Neural progenitor cell (in vitro differentiated cells): ENCODE results near the gene PCDH1. TPM values are rescaled to one million over a fixed set of nuclear protein-coding genes. Genes with fewer than 3 reads are reported as not detected.
A peak's percentile ranks its signal among the peaks of the same experiment; 100 is the strongest.

Source experiments
- DNase-seq: peaks from one replicate; pipeline ENCODE4 v3.0.0-alpha.2; 2016; ENCODE audit warnings: low spot score
- H2AFZ ChIP-seq: fragments of 200-600 bp; sonication (generic); replicated peaks from 2 replicates; pipeline ENCODE4 v1.6.1; 2016; ENCODE audit warnings: antibody characterized with exemption
- H3F3A ChIP-seq: fragments of 200-600 bp; sonication (generic); 2 replicates; pipeline ENCODE4 v1.6.1; 2016; ENCODE audit warnings: antibody characterized with exemption, low read depth
- H3K27ac ChIP-seq: fragments of 200-600 bp; sonication (generic); 2 replicates; pipeline ENCODE4 v1.5.1; 2016; ENCODE audit warnings: mild to moderate bottlenecking
- H3K27me3 ChIP-seq: fragments of 200-600 bp; sonication (generic); 2 replicates; pipeline ENCODE4 v1.6.1; 2016; ENCODE audit warnings: mild to moderate bottlenecking, moderate library complexity
- H3K36me3 ChIP-seq: fragments of 200-600 bp; sonication (generic); 2 replicates; pipeline ENCODE4 v1.5.1; 2016
- H3K4me1 ChIP-seq: fragments of 200-600 bp; sonication (generic); 2 replicates; pipeline ENCODE4 v1.6.1; 2016; ENCODE audit warnings: mixed run types
- H3K4me2 ChIP-seq: fragments of 200-600 bp; sonication (generic); 2 replicates; pipeline ENCODE4 v1.6.1; 2016
- H3K4me3 ChIP-seq: fragments of 200-600 bp; sonication (generic); 2 replicates; pipeline ENCODE4 v1.5.1; 2016
- H3K79me2 ChIP-seq: fragments of 200-600 bp; sonication (generic); 2 replicates; pipeline ENCODE4 v1.6.1; 2016; ENCODE audit warnings: low read depth
- H3K9ac ChIP-seq: fragments of 200-600 bp; sonication (generic); 2 replicates; pipeline ENCODE4 v1.6.1; 2016
- H3K9me3 ChIP-seq: fragments of 200-600 bp; sonication (generic); 2 replicates; pipeline ENCODE4 v1.5.1; 2016; ENCODE audit warnings: low read depth
- H4K20me1 ChIP-seq: fragments of 200-600 bp; sonication (generic); 2 replicates; pipeline ENCODE4 v1.6.1; 2016; ENCODE audit warnings: low read depth
- H3K27ac Mint-ChIP-seq: 3 replicates; pipeline ENCODE4 v1.8.0; 2021; ENCODE audit warnings: mixed read lengths
- H3K27me3 Mint-ChIP-seq: 2 replicates; pipeline ENCODE4 v1.8.0; 2022; ENCODE audit warnings: low read depth, mild to moderate bottlenecking, inconsistent platforms, moderate library complexity, mixed read lengths; ENCODE audit not compliant: insufficient read depth
- H3K36me3 Mint-ChIP-seq: 3 replicates; pipeline ENCODE4 v1.8.0; 2021; ENCODE audit warnings: mixed read lengths
- H3K4me1 Mint-ChIP-seq: 3 replicates; pipeline ENCODE4 v1.8.0; 2021; ENCODE audit warnings: mixed read lengths
- H3K4me3 Mint-ChIP-seq: 3 replicates; pipeline ENCODE4 v1.8.0; 2021; ENCODE audit warnings: mild to moderate bottlenecking, moderate library complexity, mixed read lengths
- H3K9me3 Mint-ChIP-seq: 3 replicates; pipeline ENCODE4 v1.8.0; 2020; ENCODE audit warnings: mixed read lengths
- EZH2 ChIP-seq: fragments of 200-600 bp; sonication (generic); IDR thresholded peaks from 2 replicates; pipeline ENCODE4 v1.6.1; 2017; ENCODE audit warnings: antibody characterized with exemption, mild to moderate bottlenecking, moderate library complexity
- EZH2phosphoT487 ChIP-seq: fragments of 200-600 bp; sonication (generic); IDR thresholded peaks from 2 replicates; pipeline ENCODE4 v1.6.1; 2017; ENCODE audit warnings: antibody characterized with exemption
- total RNA-seq: library from RNA; depleted of rRNA; stranded (reverse); fragments of >200 nt; gene quantifications from 2 replicates; pipeline ENCODE4 v1.2.3, GENCODE V29; 2015; ENCODE audit warnings: low replicate concordance
- TF ChIP-seq, protein P1 (sequence below): fragments of 200-600 bp; sonication (generic); IDR thresholded peaks from 2 replicates; pipeline ENCODE4 v1.5.1; 2017; ENCODE audit warnings: antibody characterized with exemption, mild to moderate bottlenecking

The PCDH1 gene
- total RNA-seq, 1 donor from 2014 or later: 24.8 TPM

DNA sequence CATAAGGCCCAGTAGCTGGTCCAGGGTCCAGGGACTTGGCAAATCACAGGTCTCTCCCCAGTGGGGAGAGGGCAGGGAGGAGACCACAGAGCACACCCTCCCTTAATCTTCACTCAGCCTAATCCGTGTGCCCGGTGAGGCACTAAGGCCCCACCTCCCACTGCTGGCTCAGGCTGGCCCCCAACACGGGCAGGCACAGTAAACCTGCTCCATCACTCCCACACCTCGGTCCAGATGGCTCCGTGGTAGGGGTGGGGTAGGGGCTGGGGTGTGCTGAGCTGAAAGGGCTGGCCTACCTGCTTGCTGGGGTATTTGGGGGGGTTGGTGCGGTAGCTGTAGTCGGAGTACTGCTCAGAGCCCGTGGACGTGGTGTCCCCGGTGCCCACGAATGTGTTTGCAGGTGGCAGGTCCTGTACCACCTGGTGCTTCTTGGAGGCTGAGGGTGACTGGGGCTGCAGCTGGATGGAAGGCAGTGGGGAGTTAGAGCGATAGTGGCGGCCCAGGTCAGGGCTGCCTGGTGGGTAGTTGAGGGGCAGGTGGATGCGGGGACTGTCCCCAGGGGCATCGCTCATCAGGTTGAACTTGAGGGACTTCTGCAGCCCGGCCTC is 15.2 kb downstream of the PCDH1 start:
- Histone ChIP-seq H3K36me3 (no peaks in the 10 kb centered on the region), H3K4me1 (peaks cover 13% of the 10 kb centered on the region), H3K27me3 (no peaks in the 10 kb centered on the region), H3K9me3 (no peaks in the 10 kb centered on the region), H3K79me2 (peaks cover 10% of the 10 kb centered on the region), H3K4me3 (no peak overlapping the region), H2AFZ (no peak overlapping the region), H3K9ac (no peak overlapping the region), H3K27ac (no peak overlapping the region), H3F3A (peaks cover 14% of the 10 kb centered on the region), H3K4me2 (no peak overlapping the region), H4K20me1 (peaks cover 3% of the 10 kb centered on the region)
- H3K4me3 Mint-ChIP-seq: no peak overlapping the region
- H3K9me3 Mint-ChIP-seq: no peaks in the 10 kb centered on the region
- peaks cover 9% of the 10 kb centered on the region for H3K36me3 Mint-ChIP-seq
- no peak for DNase-seq
- TF ChIP-seq EZH2: no peak
- TF ChIP-seq, protein P1, sequence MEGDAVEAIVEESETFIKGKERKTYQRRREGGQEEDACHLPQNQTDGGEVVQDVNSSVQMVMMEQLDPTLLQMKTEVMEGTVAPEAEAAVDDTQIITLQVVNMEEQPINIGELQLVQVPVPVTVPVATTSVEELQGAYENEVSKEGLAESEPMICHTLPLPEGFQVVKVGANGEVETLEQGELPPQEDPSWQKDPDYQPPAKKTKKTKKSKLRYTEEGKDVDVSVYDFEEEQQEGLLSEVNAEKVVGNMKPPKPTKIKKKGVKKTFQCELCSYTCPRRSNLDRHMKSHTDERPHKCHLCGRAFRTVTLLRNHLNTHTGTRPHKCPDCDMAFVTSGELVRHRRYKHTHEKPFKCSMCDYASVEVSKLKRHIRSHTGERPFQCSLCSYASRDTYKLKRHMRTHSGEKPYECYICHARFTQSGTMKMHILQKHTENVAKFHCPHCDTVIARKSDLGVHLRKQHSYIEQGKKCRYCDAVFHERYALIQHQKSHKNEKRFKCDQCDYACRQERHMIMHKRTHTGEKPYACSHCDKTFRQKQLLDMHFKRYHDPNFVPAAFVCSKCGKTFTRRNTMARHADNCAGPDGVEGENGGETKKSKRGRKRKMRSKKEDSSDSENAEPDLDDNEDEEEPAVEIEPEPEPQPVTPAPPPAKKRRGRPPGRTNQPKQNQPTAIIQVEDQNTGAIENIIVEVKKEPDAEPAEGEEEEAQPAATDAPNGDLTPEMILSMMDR: no peak
- no peak for TF ChIP-seq EZH2phosphoT487
- no peak overlapping the region for H3K27ac Mint-ChIP-seq
- peaks cover 4% of the 10 kb centered on the region for H3K27me3 Mint-ChIP-seq
- H3K4me1 Mint-ChIP-seq: peaks cover 3% of the 10 kb centered on the region

GRCh38 chr5:141861194-141861593 is 17.0 kb downstream of the PCDH1 start:
- Mint-ChIP-seq H3K27ac (no peak overlapping the region), H3K36me3 (peaks cover 13% of the 10 kb centered on the region)

GRCh38 chr5:141858079-141858765 is 20.0 kb downstream of the PCDH1 start:
- Histone ChIP-seq H3K27me3 (no peaks in the 10 kb centered on the region), H3F3A (peaks cover 26% of the 10 kb centered on the region), H3K4me1 (peaks cover 23% of the 10 kb centered on the region), H3K4me2 (peak overlapping the region; percentile 51), H2AFZ (no peak overlapping the region), H3K9ac (no peak overlapping the region), H3K4me3 (no peak overlapping the region), H3K36me3 (no peaks in the 10 kb centered on the region), H4K20me1 (no peaks in the 10 kb centered on the region), H3K79me2 (no peaks in the 10 kb centered on the region), H3K9me3 (no peaks in the 10 kb centered on the region), H3K27ac (peak overlapping the region; percentile 74)
- H3K36me3 Mint-ChIP-seq: peaks cover 12% of the 10 kb centered on the region
- DNase-seq: peak; percentile 59
- no peak overlapping the region for H3K4me3 Mint-ChIP-seq
- TF ChIP-seq EZH2: no peak
- TF ChIP-seq, protein P1: no peak
- no peak for TF ChIP-seq EZH2phosphoT487
- H3K27me3 Mint-ChIP-seq: peaks cover 3% of the 10 kb centered on the region
- peaks cover 28% of the 10 kb centered on the region for H3K4me1 Mint-ChIP-seq
- no peak overlapping the region for H3K27ac Mint-ChIP-seq
- H3K9me3 Mint-ChIP-seq: no peaks in the 10 kb centered on the region

More at GRCh38 chr5:141861194-141861593, 17.0 kb downstream of the PCDH1 start:
- no peak overlapping the region for H3K4me3 ChIP-seq
- TF ChIP-seq, protein P1: no peak
- TF ChIP-seq EZH2phosphoT487: no peak
- TF ChIP-seq EZH2: no peak
- H3K36me3 ChIP-seq: no peaks in the 10 kb centered on the region
- peaks cover 17% of the 10 kb centered on the region for H3K4me1 ChIP-seq
- no peaks in the 10 kb centered on the region for H3K9me3 ChIP-seq
- H3K79me2 ChIP-seq: no peaks in the 10 kb centered on the region
- no peak overlapping the region for H2AFZ ChIP-seq
- no peak overlapping the region for H3K4me2 ChIP-seq
- H3K9ac ChIP-seq: no peak overlapping the region
- Mint-ChIP-seq H3K9me3 (no peaks in the 10 kb centered on the region), H3K4me1 (peaks cover 17% of the 10 kb centered on the region), H3K27me3 (peaks cover 7% of the 10 kb centered on the region), H3K4me3 (no peak overlapping the region)
- H3K27ac ChIP-seq: no peak overlapping the region
- DNase-seq: no peak
- no peaks in the 10 kb centered on the region for H3K27me3 ChIP-seq
- no peaks in the 10 kb centered on the region for H4K20me1 ChIP-seq
- peaks cover 21% of the 10 kb centered on the region for H3F3A ChIP-seq
